IMR-90 (cell line): ENCODE measurements around the gene CERS6. TPM values are rescaled to one million over a fixed set of nuclear protein-coding genes. Genes with fewer than 3 reads are reported as not detected.

ENCODE experiments used
- ATAC-seq: fragments of 200-7000 bp; cut with Tn5 transposase; 2 replicates; pipeline ENCODE4 v1.9.1; 2020; ENCODE audit warnings: low read depth, mild to moderate bottlenecking, moderate library complexity
- BruUV-seq: library from RNA; stranded (reverse); fragments of 400-500 nt; replicated peaks from 2 replicates; lab custom pipeline; 2021; lab: Mats Ljungman, UMichigan
- CTCF ChIA-PET: fragments of 300-600 bp; formaldehyde crosslinking; extraction: SDS; loops from one replicate; lab custom pipeline; 2021; ENCODE audit warnings: antibody characterized with exemption; lab: Yijun Ruan, JAX
- POLR2A ChIA-PET: fragments of 300-600 bp; sonication (Branson Sonifier 250); formaldehyde crosslinking; loops from one replicate; lab custom pipeline; 2022; ENCODE audit warnings: antibody characterized with exemption; ENCODE audit not compliant: unreplicated experiment; lab: Charles Lee
- DNase-seq: peaks from one replicate; pipeline ENCODE4 v3.0.0; 2013
- H2AFZ ChIP-seq: replicated peaks from 2 replicates; pipeline ENCODE3; 2013; ENCODE audit warnings: low read length, mild to moderate bottlenecking; ENCODE audit not compliant: poor library complexity
- H2AK5ac ChIP-seq: 2 replicates; pipeline ENCODE4 v1.6.1; 2013; ENCODE audit warnings: low read depth, low read length, inconsistent platforms
- H2AK9ac ChIP-seq: replicated peaks from 2 replicates; pipeline ENCODE3; 2013; ENCODE audit warnings: mild to moderate bottlenecking, low read depth, low read length, moderate library complexity; ENCODE audit not compliant: poor library complexity
- H2BK120ac ChIP-seq: 2 replicates; pipeline ENCODE4 v1.6.1; 2013; ENCODE audit warnings: low read depth, low read length, inconsistent platforms
- H2BK15ac ChIP-seq: 3 replicates; pipeline ENCODE4 v1.6.1; 2013; ENCODE audit warnings: low read depth, low read length, inconsistent platforms
- H2BK20ac ChIP-seq: 2 replicates; pipeline ENCODE4 v1.6.1; 2013; ENCODE audit warnings: low read depth, mild to moderate bottlenecking, inconsistent platforms, low read length, moderate library complexity
- H2BK5ac ChIP-seq: 2 replicates; pipeline ENCODE4 v1.6.1; 2013; ENCODE audit warnings: mild to moderate bottlenecking, low read depth, low read length, inconsistent platforms; ENCODE audit not compliant: poor library complexity, severe bottlenecking
- H3K14ac ChIP-seq: replicated peaks from 2 replicates; pipeline ENCODE4 v1.6.1; 2013; ENCODE audit warnings: low read depth, low read length, inconsistent platforms
- H3K18ac ChIP-seq: 2 replicates; pipeline ENCODE4 v1.6.1; 2013; ENCODE audit warnings: low read depth, low read length, control low read depth
- H3K23ac ChIP-seq: 2 replicates; pipeline ENCODE4 v1.6.1; 2013; ENCODE audit warnings: low read depth, low read length, inconsistent platforms
- H3K27ac ChIP-seq: 2 replicates; pipeline ENCODE4 v1.5.1; 2013; ENCODE audit warnings: mild to moderate bottlenecking, control low read depth, low read length; ENCODE audit not compliant: insufficient read depth
- H3K27me3 ChIP-seq: 2 replicates; pipeline ENCODE4 v1.6.1; 2013; ENCODE audit warnings: low read length; ENCODE audit not compliant: control insufficient read depth, insufficient read depth
- H3K36me3 ChIP-seq: 2 replicates; pipeline ENCODE4 v1.6.1; 2013; ENCODE audit warnings: low read length, mixed read lengths; ENCODE audit not compliant: control insufficient read depth, insufficient read depth
- H3K4ac ChIP-seq: 2 replicates; pipeline ENCODE4 v1.6.1; 2013; ENCODE audit warnings: low read depth, low read length, inconsistent platforms
- H3K4me1 ChIP-seq: 2 replicates; pipeline ENCODE4 v1.6.1; 2013; ENCODE audit warnings: low read length, mixed read lengths; ENCODE audit not compliant: control insufficient read depth, insufficient read depth
- H3K4me2 ChIP-seq: 2 replicates; pipeline ENCODE4 v1.6.1; 2013; ENCODE audit warnings: low read depth, mild to moderate bottlenecking, control low read depth, low read length, moderate library complexity
- H3K4me3 ChIP-seq: 2 replicates; pipeline ENCODE4 v1.5.1; 2013; ENCODE audit warnings: low read depth, mild to moderate bottlenecking, control low read depth, low read length, moderate library complexity; ENCODE audit not compliant: insufficient read depth
- H3K56ac ChIP-seq: 2 replicates; pipeline ENCODE4 v1.6.1; 2013; ENCODE audit warnings: low read length, inconsistent platforms; ENCODE audit not compliant: insufficient read depth; ENCODE audit errors: extremely low read depth
- H3K79me1 ChIP-seq, 2 experiments: 2 replicates each; pipeline ENCODE4 v1.6.1; 2013; ENCODE audit warnings: low read length in 2 of 2, inconsistent platforms in 1 of 2, low read depth in 1 of 2
- H3K9ac ChIP-seq: 2 replicates; pipeline ENCODE4 v1.6.1; 2013; ENCODE audit warnings: low read depth, low read length, control low read depth
- H3K9me1 ChIP-seq: 2 replicates; pipeline ENCODE4 v1.6.1; 2013; ENCODE audit warnings: low read length, inconsistent platforms; ENCODE audit not compliant: insufficient read depth
- H3K9me3 ChIP-seq: 2 replicates; pipeline ENCODE4 v1.6.1; 2013; ENCODE audit warnings: low read length; ENCODE audit not compliant: control insufficient read depth, insufficient read depth
- H4K20me1 ChIP-seq: 2 replicates; pipeline ENCODE4 v1.6.1; 2013; ENCODE audit warnings: low read length, inconsistent platforms; ENCODE audit not compliant: insufficient read depth
- H4K5ac ChIP-seq: 2 replicates; pipeline ENCODE4 v1.6.1; 2013; ENCODE audit warnings: mild to moderate bottlenecking, low read depth, low read length, control low read depth
- H4K8ac ChIP-seq, 2 experiments: 2 replicates each; pipeline ENCODE4 v1.6.1; 2013; ENCODE audit warnings: low read depth in 2 of 2, low read length in 2 of 2, control low read depth in 1 of 2, inconsistent platforms in 1 of 2
- H4K91ac ChIP-seq: 2 replicates; pipeline ENCODE4 v1.6.1; 2013; ENCODE audit warnings: low read depth, low read length, inconsistent platforms; ENCODE audit not compliant: insufficient read depth
- MAFK ChIP-seq: IDR thresholded peaks from 2 replicates; pipeline ENCODE4 v1.6.1; 2012; ENCODE audit warnings: low read depth, low read length, improper control_type of control experiment
- NFE2L2 ChIP-seq: fragments of 150-350 bp; IDR thresholded peaks from 2 replicates; pipeline ENCODE4 v1.6.1; 2016; ENCODE audit warnings: low read depth, mild to moderate bottlenecking, low read length
- RAD21 ChIP-seq: IDR thresholded peaks from 2 replicates; pipeline ENCODE4 v1.6.1; 2012; ENCODE audit warnings: low read length, improper control_type of control experiment
- RCOR1 ChIP-seq: IDR thresholded peaks from 2 replicates; pipeline ENCODE4 v1.6.1; 2012; ENCODE audit warnings: mild to moderate bottlenecking, low read length, improper control_type of control experiment; ENCODE audit not compliant: insufficient replicate concordance
- SMC3 ChIP-seq: fragments of 150-350 bp; IDR thresholded peaks from 2 replicates; pipeline ENCODE4 v1.6.1; 2016; ENCODE audit warnings: low read depth, mild to moderate bottlenecking, antibody characterized with exemption, low read length, moderate library complexity
- WGBS, 2 experiments: methylation state at CpG; one replicate each; pipeline versions ENCODE4 v1.1.5 to v1.1.7; 2013; ENCODE audit warnings: missing lambda C conversion rate in 2 of 2; ENCODE audit not compliant: insufficient read length in 1 of 2; ENCODE audit errors: extremely low coverage in 2 of 2; 5-methylcytosine and 5-hydroxymethylcytosine counted together
- dilution Hi-C: fragments of 300-500 bp; cut with HindIII; formaldehyde crosslinking; loops from one replicate; pipeline ENCODE4 v1.14.3; 2018; ENCODE audit warnings: low sequenced_read_pairs; ENCODE audit not compliant: unreplicated experiment
- in situ Hi-C: fragments of 300-500 bp; cut with MboI; formaldehyde crosslinking; loops from 3 replicates; pipeline ENCODE4 v1.14.3; 2019; ENCODE audit warnings: low sequenced_read_pairs, inconsistent platforms, mixed read lengths
- intact Hi-C: fragments of 100-400 bp; cut with micrococcal nuclease; formaldehyde crosslinking; loops from 2 replicates; pipeline ENCODE4 v1.10.0; 2022
- polyA plus RNA-seq, 3 experiments: library from polyadenylated mRNA; depleted of rRNA; stranded (reverse); fragments of >200 nt; gene quantifications; 2 replicates each; pipeline ENCODE4 v1.2.3, GENCODE V29; 2012; ENCODE audit warnings: low replicate concordance in 1 of 3
- total RNA-seq: library from RNA; depleted of rRNA; stranded (reverse); fragments of >200 nt; gene quantifications from 2 replicates; pipeline ENCODE4 v1.2.3, GENCODE V29; 2012

CERS6 gene
- total and polyA plus RNA-seq, 2 of the 4 experiments (the other 2 are of a cell fraction): 2.1 to 5.7 TPM

DNA sequence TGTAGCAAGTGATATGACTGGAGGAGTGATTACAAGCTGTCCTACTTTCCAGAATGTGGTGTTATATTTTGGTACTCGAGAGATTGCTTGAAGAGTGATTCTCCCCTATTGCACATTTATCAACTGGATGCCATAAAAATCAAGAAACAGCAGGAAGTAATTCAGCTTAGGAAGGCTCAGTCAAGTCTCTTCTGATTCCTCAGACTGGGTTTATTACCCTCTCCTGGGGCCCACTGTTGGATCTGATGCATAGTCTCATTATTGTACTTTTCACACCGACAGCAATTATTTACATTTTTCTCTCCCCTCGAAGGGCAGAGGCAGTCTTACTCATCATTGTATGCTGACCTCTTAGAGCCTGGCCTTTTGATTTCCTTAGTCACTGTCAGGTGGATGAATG is 355.6 kb downstream of the CERS6 start:
- WGBS, 2 experiments: no CpG with 5 or more reads among the region's 3 CpGs
- Histone ChIP-seq H3K27ac (no peak overlapping the region), H3K27me3 (no peaks in the 10 kb centered on the region), H2BK15ac (no peak overlapping the region), H3K18ac (no peak overlapping the region), H4K8ac (no peak overlapping the region), H2BK120ac (no peak overlapping the region), H3K23ac (no peak overlapping the region), H4K20me1 (no peaks in the 10 kb centered on the region), H3K9me1 (no peaks in the 10 kb centered on the region), H3K9me3 (no peaks in the 10 kb centered on the region), H2BK20ac (no peak overlapping the region), H3K4me3 (no peak overlapping the region), H4K5ac (no peak overlapping the region), H3K4me1 (peaks cover 2% of the 10 kb centered on the region; the same call in 1 of the 2 replicates), H3K4me2 (no peak overlapping the region), H2BK5ac (no peak overlapping the region), H3K14ac (no peak overlapping the region), H3K9ac (no peak overlapping the region), H2AK5ac (no peak overlapping the region), H3K79me1 (no peaks in the 10 kb centered on the region), H4K91ac (no peak overlapping the region), H3K36me3 (no peaks in the 10 kb centered on the region), H3K4ac (no peak overlapping the region), H2AFZ (no peak overlapping the region), H3K56ac (no peak overlapping the region), H2AK9ac (no peak overlapping the region)
- no peak for ATAC-seq
- no peak for DNase-seq
- in situ Hi-C loops: no loop called here
- ChIA-PET POLR2A (no interaction called here), CTCF (no interaction called here)
- intact Hi-C loops: no loop called here
- no TSS peak for BruUV-seq
- no peak for TF ChIP-seq RAD21
- TF ChIP-seq MAFK: no peak
- TF ChIP-seq NFE2L2: no peak
- no peak for TF ChIP-seq RCOR1
- TF ChIP-seq SMC3: no peak
- dilution Hi-C loops: no loop called here
